ENCODE measurements around the gene DMRTA1. TPM values are rescaled to one million over a fixed set of nuclear protein-coding genes. Genes with fewer than 3 reads are reported as not detected.
A peak's percentile ranks its signal among the peaks of the same experiment; 100 is the strongest.

The DMRTA1 gene, protein sequence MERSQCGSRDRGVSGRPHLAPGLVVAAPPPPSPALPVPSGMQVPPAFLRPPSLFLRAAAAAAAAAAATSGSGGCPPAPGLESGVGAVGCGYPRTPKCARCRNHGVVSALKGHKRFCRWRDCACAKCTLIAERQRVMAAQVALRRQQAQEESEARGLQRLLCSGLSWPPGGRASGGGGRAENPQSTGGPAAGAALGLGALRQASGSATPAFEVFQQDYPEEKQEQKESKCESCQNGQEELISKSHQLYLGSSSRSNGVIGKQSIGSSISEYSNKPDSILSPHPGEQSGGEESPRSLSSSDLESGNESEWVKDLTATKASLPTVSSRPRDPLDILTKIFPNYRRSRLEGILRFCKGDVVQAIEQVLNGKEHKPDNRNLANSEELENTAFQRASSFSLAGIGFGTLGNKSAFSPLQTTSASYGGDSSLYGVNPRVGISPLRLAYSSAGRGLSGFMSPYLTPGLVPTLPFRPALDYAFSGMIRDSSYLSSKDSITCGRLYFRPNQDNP
- total RNA-seq (2021; fragmentation: NEBNext Ultra II Directional; extraction: Animal tissue kit (Norgen Biotek cat#: 25700)): not detected
- long read RNA-seq: 0 reads

DNA sequence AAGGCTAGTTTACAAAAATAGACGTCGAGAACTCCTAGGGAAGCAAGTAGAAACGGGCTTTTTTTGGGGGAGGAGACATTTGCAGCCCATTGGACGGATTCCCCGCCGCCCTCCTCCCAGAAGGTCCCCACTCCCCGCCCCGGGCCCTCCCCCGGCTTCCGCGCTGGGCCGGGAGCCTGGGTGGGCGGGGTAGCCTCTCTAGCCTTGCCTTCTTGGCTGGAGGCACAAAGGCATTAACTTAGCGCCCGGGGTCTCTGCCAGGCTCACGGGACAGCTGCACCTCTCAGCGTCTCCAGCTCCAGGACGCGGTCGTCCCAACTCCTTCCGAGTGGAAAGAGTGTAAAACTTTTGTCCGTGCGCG lies at the start of gene DMRTA1:
DMRTA1 (plus strand) TSS at position 236 of the 361 bp plus-strand sequence. CDS start 242 bp downstream, outside the sequence.
- Mint-ChIP-seq H3K27ac (no peak within 1 kb of the TSS), H3K9me3 (0 out of 2 replicates have a peak, but pooled peaks cover 1% of the 10 kb centered on the region), H3K4me1 (ENCODE audit: low read depth) (peaks cover 5% of the 10 kb centered on the region; the same call in 1 of the 2 replicates), H3K27me3 (ENCODE audit: insufficient read depth) (peaks cover 14% of the 10 kb centered on the region), H3K36me3 (ENCODE audit: low read depth) (peaks cover under 1% of the 10 kb centered on the region; the same call in 1 of the 2 replicates), H3K4me3 (peak within 1 kb of the TSS; percentile 65)
- TF ChIP-seq, protein P1, sequence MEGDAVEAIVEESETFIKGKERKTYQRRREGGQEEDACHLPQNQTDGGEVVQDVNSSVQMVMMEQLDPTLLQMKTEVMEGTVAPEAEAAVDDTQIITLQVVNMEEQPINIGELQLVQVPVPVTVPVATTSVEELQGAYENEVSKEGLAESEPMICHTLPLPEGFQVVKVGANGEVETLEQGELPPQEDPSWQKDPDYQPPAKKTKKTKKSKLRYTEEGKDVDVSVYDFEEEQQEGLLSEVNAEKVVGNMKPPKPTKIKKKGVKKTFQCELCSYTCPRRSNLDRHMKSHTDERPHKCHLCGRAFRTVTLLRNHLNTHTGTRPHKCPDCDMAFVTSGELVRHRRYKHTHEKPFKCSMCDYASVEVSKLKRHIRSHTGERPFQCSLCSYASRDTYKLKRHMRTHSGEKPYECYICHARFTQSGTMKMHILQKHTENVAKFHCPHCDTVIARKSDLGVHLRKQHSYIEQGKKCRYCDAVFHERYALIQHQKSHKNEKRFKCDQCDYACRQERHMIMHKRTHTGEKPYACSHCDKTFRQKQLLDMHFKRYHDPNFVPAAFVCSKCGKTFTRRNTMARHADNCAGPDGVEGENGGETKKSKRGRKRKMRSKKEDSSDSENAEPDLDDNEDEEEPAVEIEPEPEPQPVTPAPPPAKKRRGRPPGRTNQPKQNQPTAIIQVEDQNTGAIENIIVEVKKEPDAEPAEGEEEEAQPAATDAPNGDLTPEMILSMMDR (IDR thresholded peaks at IDR 0.05): no peak
- no peak for DNase-seq

DNA sequence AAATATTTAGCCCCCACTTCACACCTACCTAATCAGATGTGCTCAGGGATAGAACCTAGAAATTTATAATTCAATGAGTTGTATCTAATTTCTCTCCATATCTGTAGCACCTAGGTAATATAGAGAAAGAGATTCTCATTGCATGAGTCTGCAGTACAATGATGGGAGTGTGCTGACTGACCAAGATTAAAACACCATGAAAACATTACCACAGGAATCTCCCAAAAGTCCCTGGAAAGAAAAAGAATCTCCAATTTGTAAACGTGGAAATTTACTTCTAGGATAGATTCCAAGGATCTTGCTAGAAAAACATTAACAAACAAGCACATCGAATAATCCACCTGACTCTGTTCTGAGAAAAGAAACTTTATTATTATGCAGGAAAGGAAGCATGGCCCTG lies 45.0 kb upstream of the DMRTA1 start:
- TF ChIP-seq, protein P1 (IDR thresholded peaks at IDR 0.05): no peak
- Mint-ChIP-seq H3K27ac (no peak overlapping the region), H3K4me1 (ENCODE audit: low read depth) (no peaks in the 10 kb centered on the region), H3K36me3 (ENCODE audit: low read depth) (no peaks in the 10 kb centered on the region), H3K9me3 (no peaks in the 10 kb centered on the region), H3K4me3 (no peak overlapping the region), H3K27me3 (ENCODE audit: insufficient read depth) (no peaks in the 10 kb centered on the region; the same call in 1 of the 2 replicates)
- no peak for DNase-seq

DNA sequence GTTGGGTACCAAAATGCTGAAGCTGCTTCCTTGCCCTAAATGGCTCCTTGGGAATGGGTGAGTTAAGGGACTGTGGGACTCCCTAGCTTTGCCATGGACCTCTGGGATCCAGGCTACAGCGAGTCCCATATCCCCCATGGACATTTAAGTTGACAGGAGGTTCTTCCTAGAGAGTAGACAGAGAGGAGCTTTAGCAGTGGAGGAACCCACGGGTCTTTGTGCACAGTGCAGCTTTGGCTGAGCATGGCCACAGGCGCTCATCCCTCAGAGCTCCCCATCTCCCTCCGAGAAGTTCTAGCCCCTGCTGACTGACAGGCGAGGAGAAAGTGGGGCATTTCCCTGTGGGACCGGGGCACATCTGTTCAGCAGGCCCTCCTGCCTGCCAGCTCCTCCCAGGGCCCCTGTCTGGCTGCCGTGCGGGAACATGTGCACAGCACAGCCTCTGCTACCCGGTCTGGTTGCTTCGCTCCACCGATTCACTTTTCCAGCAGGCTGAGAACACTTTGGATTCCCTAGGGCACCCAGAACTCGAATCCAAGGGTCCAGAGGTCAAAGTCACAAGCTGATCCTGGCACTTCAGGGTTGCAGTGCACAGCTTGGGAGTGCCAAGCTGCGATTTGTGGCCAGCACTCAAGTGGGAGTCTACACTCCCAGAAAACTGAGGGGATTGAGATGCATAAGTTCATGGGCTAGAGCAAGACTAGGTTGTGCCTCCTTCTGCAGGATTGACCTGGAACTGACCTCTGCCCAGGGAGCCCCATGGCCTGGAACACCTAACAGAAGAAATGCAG lies 40.6 kb upstream of the DMRTA1 start:
- Mint-ChIP-seq H3K27ac (no peak overlapping the region), H3K27me3 (ENCODE audit: insufficient read depth) (peaks cover 3% of the 10 kb centered on the region; the same call in 1 of the 2 replicates), H3K9me3 (no peaks in the 10 kb centered on the region), H3K4me1 (ENCODE audit: low read depth) (no peaks in the 10 kb centered on the region), H3K4me3 (no peak overlapping the region), H3K36me3 (ENCODE audit: low read depth) (no peaks in the 10 kb centered on the region)
- TF ChIP-seq, protein P1 (IDR thresholded peaks at IDR 0.05): no peak
- no peak for DNase-seq

DNA sequence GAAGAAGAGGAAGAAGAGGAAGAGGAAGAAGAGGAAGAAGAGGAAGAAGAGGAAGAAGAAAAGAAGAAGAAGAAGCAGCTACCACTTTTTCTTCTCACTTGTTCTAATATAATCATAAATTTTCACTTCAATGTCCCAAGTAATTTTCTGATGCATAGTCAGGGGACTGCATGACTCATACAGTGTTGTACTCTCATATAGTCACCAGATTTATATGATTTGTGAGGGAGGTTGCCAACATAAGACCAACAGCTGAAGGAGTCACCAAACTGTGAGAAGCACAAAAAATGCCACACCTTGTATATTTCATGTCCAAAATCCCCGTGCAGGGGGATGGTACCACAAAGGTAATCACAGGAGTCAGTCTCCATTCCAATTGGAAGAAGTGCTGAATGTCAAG lies 32.7 kb upstream of the DMRTA1 start:
- H3K4me3 Mint-ChIP-seq: no peak overlapping the region
- peaks cover 3% of the 10 kb centered on the region; the same call in 1 of the 2 replicates for H3K27me3 Mint-ChIP-seq (ENCODE audit: insufficient read depth)
- H3K4me1 Mint-ChIP-seq (ENCODE audit: low read depth): peaks cover 12% of the 10 kb centered on the region
- H3K27ac Mint-ChIP-seq: no peak overlapping the region
- TF ChIP-seq, protein P1 (IDR thresholded peaks at IDR 0.05): no peak
- DNase-seq: no peak
- no peaks in the 10 kb centered on the region for H3K36me3 Mint-ChIP-seq (ENCODE audit: low read depth)
- no peaks in the 10 kb centered on the region for H3K9me3 Mint-ChIP-seq

DNA sequence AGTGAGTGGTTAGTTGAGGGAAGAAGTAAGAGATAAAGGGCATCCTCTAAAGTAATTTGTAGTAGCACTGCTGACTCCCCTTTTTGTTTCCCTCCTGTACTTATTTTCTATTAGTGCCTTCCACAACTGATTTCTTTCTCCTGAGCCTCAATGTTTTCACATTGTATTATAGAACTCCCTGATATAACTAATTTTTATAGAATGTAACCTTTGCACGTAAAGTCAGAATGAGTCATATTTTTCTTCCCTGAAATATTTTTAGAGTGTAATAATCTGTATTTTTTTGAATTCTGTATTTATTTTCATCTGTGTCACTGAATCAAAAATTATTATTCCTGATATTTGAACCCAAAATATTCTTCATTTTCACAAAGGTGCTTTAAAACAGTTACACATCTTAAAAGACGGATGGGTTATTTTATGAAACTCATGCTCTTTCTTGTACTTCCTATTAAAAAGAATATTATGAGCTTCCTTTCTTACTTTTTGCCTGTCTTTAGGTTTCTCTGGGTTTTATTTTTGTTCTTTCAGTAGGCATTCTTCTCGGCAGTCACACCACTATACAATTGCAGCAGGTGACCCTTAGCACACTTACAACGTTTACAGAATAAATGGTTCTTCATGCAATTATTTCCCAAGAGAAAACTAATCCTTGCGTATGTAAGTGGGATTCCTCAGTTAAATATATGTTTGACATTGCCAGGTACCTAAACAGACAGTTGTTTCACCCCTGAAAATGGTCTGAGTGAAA lies 30.5 kb upstream of the DMRTA1 start:
- H3K27ac Mint-ChIP-seq: no peak overlapping the region
- H3K9me3 Mint-ChIP-seq: no peaks in the 10 kb centered on the region
- H3K4me1 Mint-ChIP-seq (ENCODE audit: low read depth): peaks cover 12% of the 10 kb centered on the region
- H3K36me3 Mint-ChIP-seq (ENCODE audit: low read depth): no peaks in the 10 kb centered on the region
- DNase-seq: no peak
- TF ChIP-seq, protein P1 (IDR thresholded peaks at IDR 0.05): no peak
- H3K27me3 Mint-ChIP-seq (ENCODE audit: insufficient read depth): no peaks in the 10 kb centered on the region; the same call in 1 of the 2 replicates
- H3K4me3 Mint-ChIP-seq: no peak overlapping the region

Measured in HFFc6 (cell line).